Hepatocyte (in vitro differentiated cells): ENCODE results near the gene HJURP. TPM values are rescaled to one million over a fixed set of nuclear protein-coding genes. Genes with fewer than 3 reads are reported as not detected.

Source experiments
- DNase-seq: peaks from one replicate; pipeline ENCODE4 v3.0.0-alpha.2; 2016; ENCODE audit warnings: low spot score
- H2AFZ ChIP-seq: fragments of 200-600 bp; sonication (generic); 2 replicates; pipeline ENCODE4 v1.6.0; 2016; ENCODE audit warnings: antibody characterized with exemption, mild to moderate bottlenecking
- H3K27ac ChIP-seq: fragments of 200-600 bp; sonication (generic); 2 replicates; pipeline ENCODE4 v1.5.1; 2016; ENCODE audit warnings: mild to moderate bottlenecking
- H3K27me3 ChIP-seq: fragments of 200-600 bp; sonication (generic); 2 replicates; pipeline ENCODE4 v1.6.1; 2016
- H3K36me3 ChIP-seq: fragments of 200-600 bp; sonication (generic); replicated peaks from 2 replicates; pipeline ENCODE4 v1.5.1; 2016; ENCODE audit warnings: low read depth; ENCODE audit not compliant: insufficient read depth
- H3K4me1 ChIP-seq: fragments of 200-600 bp; sonication (generic); 2 replicates; pipeline ENCODE4 v1.5.1; 2016; ENCODE audit warnings: mild to moderate bottlenecking, moderate library complexity; ENCODE audit not compliant: insufficient read depth
- H3K4me2 ChIP-seq: fragments of 200-600 bp; sonication (generic); 2 replicates; pipeline ENCODE4 v1.6.0; 2016
- H3K4me3 ChIP-seq: fragments of 200-600 bp; sonication (generic); 2 replicates; pipeline ENCODE4 v1.5.1; 2016; ENCODE audit warnings: mild to moderate bottlenecking
- H3K79me2 ChIP-seq: fragments of 200-600 bp; sonication (generic); 2 replicates; pipeline ENCODE4 v1.6.0; 2017; ENCODE audit warnings: mild to moderate bottlenecking
- H3K9me2 ChIP-seq: fragments of 200-600 bp; sonication (generic); replicated peaks from 2 replicates; pipeline ENCODE4 v1.6.0; 2017; ENCODE audit warnings: mild to moderate bottlenecking; ENCODE audit not compliant: insufficient read depth
- H3K9me3 ChIP-seq: fragments of 200-600 bp; sonication (generic); 2 replicates; pipeline ENCODE4 v1.5.1; 2016; ENCODE audit warnings: low read depth, mild to moderate bottlenecking
- H4K20me1 ChIP-seq: fragments of 200-600 bp; sonication (generic); 2 replicates; pipeline ENCODE4 v1.6.0; 2016; ENCODE audit warnings: mild to moderate bottlenecking; ENCODE audit not compliant: insufficient read depth, poor library complexity, severe bottlenecking
- CTCF ChIP-seq: fragments of 200-600 bp; sonication (generic); IDR thresholded peaks from 2 replicates; pipeline ENCODE4 v1.5.1; 2016; ENCODE audit warnings: antibody characterized with exemption, mild to moderate bottlenecking; ENCODE audit not compliant: poor library complexity
- EZH2 ChIP-seq: fragments of 200-600 bp; sonication (generic); IDR thresholded peaks from 2 replicates; pipeline ENCODE4 v1.6.1; 2016; ENCODE audit warnings: antibody characterized with exemption, mild to moderate bottlenecking, borderline replicate concordance
- EZH2phosphoT487 ChIP-seq: fragments of 200-600 bp; sonication (generic); IDR thresholded peaks from one replicate; pipeline ENCODE4 v1.6.1; 2018; ENCODE audit warnings: antibody characterized with exemption, mild to moderate bottlenecking, low read depth, moderate library complexity; ENCODE audit not compliant: unreplicated experiment, severe bottlenecking
- WGBS: methylation state at CpG from one replicate; pipeline ENCODE4 v1.1.6; 2016; ENCODE audit warnings: low lambda C conversion rate; ENCODE audit errors: missing lambda C conversion rate; 5-methylcytosine and 5-hydroxymethylcytosine counted together
- polyA plus RNA-seq: library from polyadenylated mRNA; unstranded; fragments of >200 nt; fragmentation: Nextera tagmentation; extraction: Ambion mirVana; gene quantifications from 2 replicates; pipeline ENCODE4 v1.2.1, GENCODE V29; 2016
- total RNA-seq: library from RNA; depleted of rRNA; stranded (reverse); fragments of >200 nt; gene quantifications from 2 replicates; pipeline ENCODE4 v1.2.3, GENCODE V29; 2014

HJURP gene
- total and polyA plus RNA-seq, 2 experiments from 2014 or later = 2.7 to 5.0 TPM

GRCh38 chr2:233837694-233838229, 16.6 kb downstream of the HJURP start:
- Histone ChIP-seq H3K36me3 (no peaks in the 10 kb centered on the region), H3K4me3 (no peak overlapping the region), H4K20me1 (no peaks in the 10 kb centered on the region), H3K27ac (no peak overlapping the region), H3K9me2 (no peaks in the 10 kb centered on the region), H3K4me1 (peaks cover 5% of the 10 kb centered on the region), H3K4me2 (no peak overlapping the region), H3K79me2 (peaks cover 32% of the 10 kb centered on the region), H3K9me3 (no peaks in the 10 kb centered on the region), H3K27me3 (no peaks in the 10 kb centered on the region), H2AFZ (no peak overlapping the region)
- no peak for DNase-seq
- TF ChIP-seq CTCF (no peak), EZH2phosphoT487 (no peak), EZH2 (no peak)
- WGBS = 87% methylated on average over 9 of the region's 9 CpGs

- peaks cover 5% of the 10 kb centered on the region for H3K4me1 ChIP-seq
- H3K36me3 ChIP-seq = no peaks in the 10 kb centered on the region
- H3K27ac ChIP-seq = no peak overlapping the region
- 97% methylated on average over 7 of the region's 7 CpGs for WGBS
- peaks cover 32% of the 10 kb centered on the region for H3K79me2 ChIP-seq
- H3K27me3 ChIP-seq = no peaks in the 10 kb centered on the region
- H3K9me2 ChIP-seq = no peaks in the 10 kb centered on the region
- no peaks in the 10 kb centered on the region for H3K9me3 ChIP-seq
- TF ChIP-seq CTCF = no peak
- no peak for TF ChIP-seq EZH2phosphoT487
- no peak for TF ChIP-seq EZH2
- H3K4me3 ChIP-seq = no peak overlapping the region
- H3K4me2 ChIP-seq = no peak overlapping the region
- H2AFZ ChIP-seq = no peak overlapping the region
- no peak for DNase-seq
- no peaks in the 10 kb centered on the region for H4K20me1 ChIP-seq
Observed at GRCh38 chr2:233836359-233836758, 18.0 kb downstream of the HJURP start.

- DNase-seq = no peak
- H2AFZ ChIP-seq = no peak overlapping the region
- no peak overlapping the region for H3K27ac ChIP-seq
- peaks cover 31% of the 10 kb centered on the region for H3K79me2 ChIP-seq
- no peaks in the 10 kb centered on the region for H4K20me1 ChIP-seq
- WGBS = 94% methylated on average over 14 of the region's 14 CpGs
- peaks cover 5% of the 10 kb centered on the region for H3K4me1 ChIP-seq
- H3K4me3 ChIP-seq = no peak overlapping the region
- H3K27me3 ChIP-seq = no peaks in the 10 kb centered on the region
- TF ChIP-seq EZH2phosphoT487 (no peak), EZH2 (no peak), CTCF (no peak)
- H3K4me2 ChIP-seq = no peak overlapping the region
- no peaks in the 10 kb centered on the region for H3K9me3 ChIP-seq
- H3K9me2 ChIP-seq = no peaks in the 10 kb centered on the region
- no peaks in the 10 kb centered on the region for H3K36me3 ChIP-seq
Observed at GRCh38 chr2:233835230-233836186, 18.8 kb downstream of the HJURP start.
